Measurements from ENCODE around the gene MTCL1.

DNA sequence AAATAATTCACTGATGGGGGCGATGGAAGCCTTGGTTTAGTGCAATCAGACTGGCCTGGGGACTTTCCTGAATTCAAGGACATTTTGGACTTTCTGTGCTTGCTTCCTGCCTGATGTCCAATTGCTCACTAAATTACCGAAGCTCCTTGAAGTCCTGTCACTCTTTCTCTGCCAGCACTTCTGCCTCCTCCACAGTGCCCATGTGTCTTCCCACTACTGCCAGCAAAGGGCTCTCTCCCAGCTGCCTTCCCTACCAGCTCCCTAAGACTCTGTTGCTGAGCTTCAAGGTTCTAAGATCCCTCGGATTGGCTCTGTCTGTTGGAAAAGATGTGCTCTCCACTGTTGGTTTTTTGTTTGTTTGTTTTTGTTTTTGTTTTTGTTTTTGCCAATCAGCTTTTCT is 158.1 kb downstream of the MTCL1 start:
- TF ChIP-seq CTCF (IDR thresholded peaks at IDR 0.05): no peak
- no peak for TF ChIP-seq POLR2A (IDR thresholded peaks at IDR 0.05)

Data from right lobe of liver (tissue), 4 donors.